HEK293 (cell line): ENCODE results near the gene AQP10.
A peak's percentile ranks its signal among the peaks of the same experiment; 100 is the strongest.

Experiments used
- CTCF ChIA-PET: fragments of 350-600 bp; formaldehyde crosslinking; extraction: SDS; loops from one replicate; lab custom pipeline; 2021; ENCODE audit warnings: antibody characterized with exemption; lab: Yijun Ruan, JAX
- POLR2A ChIA-PET: fragments of 300-600 bp; formaldehyde crosslinking; extraction: SDS; loops from one replicate; lab custom pipeline; 2020; ENCODE audit warnings: antibody characterized with exemption, inconsistent platforms; lab: Yijun Ruan, JAX
- H3K27ac ChIP-seq: fragments of 200-500 bp; sonication (Bioruptor generic); 2 replicates; pipeline ENCODE4 v1.5.1; 2014; ENCODE audit warnings: low read depth, low read length, control low read depth, inconsistent platforms; ENCODE audit errors: extremely low read depth
- H3K36me3 ChIP-seq, 2 experiments: fragments of 200-500 bp in 1 of 2; sonication (Bioruptor generic) in 1 of 2; 1 replicate in 1 of 2; 2 replicates in 1 of 2; pipeline ENCODE4 v1.5.1; 2014 to 2017; ENCODE audit warnings: inconsistent platforms in 2 of 2, low read length in 2 of 2; ENCODE audit not compliant: control insufficient read depth in 2 of 2, insufficient read depth in 1 of 2
- H3K4me1 ChIP-seq: fragments of 200-500 bp; sonication (Bioruptor generic); 2 replicates; pipeline ENCODE4 v1.5.1; 2014; ENCODE audit warnings: mild to moderate bottlenecking, low read length, inconsistent platforms; ENCODE audit not compliant: control insufficient read depth, insufficient read depth
- H3K4me3 ChIP-seq: 2 replicates; pipeline ENCODE4 v1.5.1; 2011; ENCODE audit warnings: low read depth, mild to moderate bottlenecking, control low read depth, low read length, moderate library complexity
- H3K9me3 ChIP-seq: fragments of 200-500 bp; sonication (Bioruptor generic); 2 replicates; pipeline ENCODE4 v1.5.1; 2014; ENCODE audit warnings: low read depth, low read length, inconsistent platforms; ENCODE audit not compliant: control insufficient read depth, insufficient read depth
- AEBP2 ChIP-seq: fragments of 450-650 bp; formaldehyde crosslinking; IDR thresholded peaks from 2 replicates; pipeline ENCODE4 v1.5.1; 2016; ENCODE audit warnings: missing biosample characterization, missing genetic modification characterization, borderline replicate concordance
- BCL6B ChIP-seq: fragments of 450-650 bp; formaldehyde crosslinking; IDR thresholded peaks from 2 replicates; pipeline ENCODE4 v1.5.1; 2017; ENCODE audit warnings: missing biosample characterization, missing genetic modification characterization
- GLIS1 ChIP-seq: fragments of 450-650 bp; formaldehyde crosslinking; IDR thresholded peaks from 2 replicates; pipeline ENCODE4 v1.5.1; 2016; ENCODE audit warnings: missing biosample characterization, missing genetic modification characterization
- OSR2 ChIP-seq: fragments of 450-650 bp; formaldehyde crosslinking; IDR thresholded peaks from 2 replicates; pipeline ENCODE4 v1.5.1; 2016; ENCODE audit warnings: missing biosample characterization, missing genetic modification characterization
- PRDM10 ChIP-seq: fragments of 450-650 bp; formaldehyde crosslinking; IDR thresholded peaks from 2 replicates; pipeline ENCODE4 v1.5.1; 2016; ENCODE audit warnings: missing biosample characterization, missing genetic modification characterization
- SCRT1 ChIP-seq: fragments of 450-650 bp; formaldehyde crosslinking; IDR thresholded peaks from 2 replicates; pipeline ENCODE4 v1.5.1; 2016; ENCODE audit warnings: missing biosample characterization, missing genetic modification characterization, borderline replicate concordance
- TRIM28 ChIP-seq: IDR thresholded peaks from 2 replicates; pipeline ENCODE4 v1.6.1; 2011; ENCODE audit warnings: low read length, control low read depth, borderline replicate concordance
- ZBTB10 ChIP-seq: fragments of 450-650 bp; formaldehyde crosslinking; IDR thresholded peaks from 2 replicates; pipeline ENCODE4 v1.5.1; 2016; ENCODE audit warnings: missing biosample characterization, missing genetic modification characterization
- ZFHX2 ChIP-seq: fragments of 450-650 bp; formaldehyde crosslinking; conservative IDR thresholded peaks from 2 replicates; pipeline ENCODE4 v1.5.1; 2016; ENCODE audit warnings: missing biosample characterization, missing genetic modification characterization
- ZNF157 ChIP-seq: fragments of 450-650 bp; formaldehyde crosslinking; IDR thresholded peaks from 2 replicates; pipeline ENCODE4 v1.5.1; 2016; ENCODE audit warnings: missing biosample characterization, missing genetic modification characterization
- ZNF16 ChIP-seq: fragments of 450-650 bp; formaldehyde crosslinking; IDR thresholded peaks from 2 replicates; pipeline ENCODE4 v1.5.1; 2016; ENCODE audit warnings: low read depth, missing biosample characterization, missing genetic modification characterization
- ZNF335 ChIP-seq: fragments of 450-650 bp; formaldehyde crosslinking; conservative IDR thresholded peaks from 2 replicates; pipeline ENCODE4 v1.5.1; 2016; ENCODE audit warnings: missing biosample characterization, missing genetic modification characterization
- ZNF426 ChIP-seq: fragments of 450-650 bp; formaldehyde crosslinking; IDR thresholded peaks from 2 replicates; pipeline ENCODE4 v1.5.1; 2017; ENCODE audit warnings: missing biosample characterization, missing genetic modification characterization, mild to moderate bottlenecking, inconsistent platforms, moderate library complexity
- ZNF449 ChIP-seq: fragments of 450-650 bp; formaldehyde crosslinking; IDR thresholded peaks from 2 replicates; pipeline ENCODE4 v1.5.1; 2017; ENCODE audit warnings: missing biosample characterization, mild to moderate bottlenecking, missing genetic modification characterization, moderate library complexity
- ZNF561 ChIP-seq: fragments of 450-650 bp; IDR thresholded peaks from 2 replicates; pipeline ENCODE4 v1.5.1; 2018; ENCODE audit warnings: missing biosample characterization, missing genetic modification characterization, borderline replicate concordance
- ZNF600 ChIP-seq: fragments of 450-650 bp; formaldehyde crosslinking; IDR thresholded peaks from 2 replicates; pipeline ENCODE4 v1.5.1; 2016; ENCODE audit warnings: missing biosample characterization, missing genetic modification characterization
- ZNF629 ChIP-seq: fragments of 450-650 bp; formaldehyde crosslinking; IDR thresholded peaks from 2 replicates; pipeline ENCODE4 v1.5.1; 2017; ENCODE audit warnings: missing biosample characterization, missing genetic modification characterization
- ZNF768 ChIP-seq: fragments of 450-650 bp; formaldehyde crosslinking; IDR thresholded peaks from 2 replicates; pipeline ENCODE4 v1.5.1; 2018; ENCODE audit warnings: missing biosample characterization, mild to moderate bottlenecking, missing genetic modification characterization

AQP10 gene

GRCh38 chr1:154320882-154321608 lies at the start of gene AQP10:
AQP10 (plus strand) TSS chr1:154321093; CDS start chr1:154321156, 63 bp downstream.
- no peaks in the 10 kb centered on the region for H3K4me1 ChIP-seq
- peak; percentile 88 for TF ChIP-seq ZNF600 (tag by site-specific recombination)
- TF ChIP-seq GLIS1 (tag by site-specific recombination), result peak; percentile 40; the same call in 1 of the 2 replicates
- TF ChIP-seq ZNF768, result 0 out of 2 replicates have a peak, but pooled peaks have one; percentile 22
- peak; percentile 82 for TF ChIP-seq OSR2
- peak; percentile 43; the same call in 1 of the 2 replicates for TF ChIP-seq ZNF335 (tag by site-specific recombination)
- 0 out of 2 replicates have a peak, but pooled peaks have one; percentile 30 for TF ChIP-seq BCL6B
- no peak for TF ChIP-seq ZBTB10 (tag by site-specific recombination)
- TF ChIP-seq TRIM28, result peak; percentile 80; the same call in 1 of the 2 replicates
- no peak for TF ChIP-seq ZNF16 (tag by site-specific recombination)
- no peaks in the 10 kb centered on the region for H3K36me3 ChIP-seq
- CTCF ChIA-PET, result interaction anchor here (0.5 to 0.7 kb wide), 4 partner anchors 40 to 770 kb away, joined by 3 to 5 read pairs (median 3); no protein-coding TSS in a partner anchor
- POLR2A ChIA-PET, result no interaction called here
- H3K9me3 ChIP-seq, result no peaks in the 10 kb centered on the region
- no peak within 1 kb of the TSS for H3K4me3 ChIP-seq
- H3K27ac ChIP-seq, result no peak within 1 kb of the TSS

GRCh38 chr1:154272217-154272998 lies 48.5 kb upstream of the AQP10 start, which contains the start of gene HAX1:
HAX1 (plus strand) TSS chr1:154272629; CDS start chr1:154272724, 95 bp downstream.
- H3K4me3 ChIP-seq, result peak within 1 kb of the TSS; percentile 80
- no peaks in the 10 kb centered on the region for H3K4me1 ChIP-seq
- POLR2A ChIA-PET, result interaction anchor here (0.6 to 1.1 kb wide), 7 partner anchors 52 to 466 kb away, joined by 3 to 6 read pairs (median 3); partner anchors contain the start of genes GATAD2B and RPS27
- H3K9me3 ChIP-seq, result no peaks in the 10 kb centered on the region
- peak within 1 kb of the TSS; percentile 62; the same call in 1 of the 2 replicates for H3K27ac ChIP-seq
- H3K36me3 ChIP-seq, result peaks cover 22 to 60% of the 10 kb centered on the region in 2 experiments
- CTCF ChIA-PET, result interaction anchor here (0.6 to 1.9 kb wide), 36 partner anchors 8 to 606 kb away, joined by 3 to 13 read pairs (median 3); no protein-coding TSS in a partner anchor
- no peak for TF ChIP-seq BCL6B
- peak; percentile 78 for TF ChIP-seq PRDM10
- no peak for TF ChIP-seq ZNF449 (tag by site-specific recombination)
- TF ChIP-seq AEBP2 (tag by site-specific recombination), result no peak
- TF ChIP-seq ZFHX2, result peak; percentile 95
- TF ChIP-seq ZNF157 (tag by site-specific recombination), result no peak
- peak; percentile 97 for TF ChIP-seq ZNF629
- TF ChIP-seq SCRT1 (tag by site-specific recombination), result no peak
- TF ChIP-seq ZNF426 (tag by site-specific recombination), result no peak
- TF ChIP-seq ZNF561, result peak; percentile 81; the same call in 1 of the 2 replicates
- TF ChIP-seq OSR2, result no peak
